UCSD-AML1 (cell line): ENCODE data around the gene GCDH.

Experiments
- DNase-seq: peaks from one replicate; lab custom pipeline; 2025; ENCODE audit not compliant: unreplicated experiment; lab: John Stamatoyannopoulos, UW

GCDH gene

DNA sequence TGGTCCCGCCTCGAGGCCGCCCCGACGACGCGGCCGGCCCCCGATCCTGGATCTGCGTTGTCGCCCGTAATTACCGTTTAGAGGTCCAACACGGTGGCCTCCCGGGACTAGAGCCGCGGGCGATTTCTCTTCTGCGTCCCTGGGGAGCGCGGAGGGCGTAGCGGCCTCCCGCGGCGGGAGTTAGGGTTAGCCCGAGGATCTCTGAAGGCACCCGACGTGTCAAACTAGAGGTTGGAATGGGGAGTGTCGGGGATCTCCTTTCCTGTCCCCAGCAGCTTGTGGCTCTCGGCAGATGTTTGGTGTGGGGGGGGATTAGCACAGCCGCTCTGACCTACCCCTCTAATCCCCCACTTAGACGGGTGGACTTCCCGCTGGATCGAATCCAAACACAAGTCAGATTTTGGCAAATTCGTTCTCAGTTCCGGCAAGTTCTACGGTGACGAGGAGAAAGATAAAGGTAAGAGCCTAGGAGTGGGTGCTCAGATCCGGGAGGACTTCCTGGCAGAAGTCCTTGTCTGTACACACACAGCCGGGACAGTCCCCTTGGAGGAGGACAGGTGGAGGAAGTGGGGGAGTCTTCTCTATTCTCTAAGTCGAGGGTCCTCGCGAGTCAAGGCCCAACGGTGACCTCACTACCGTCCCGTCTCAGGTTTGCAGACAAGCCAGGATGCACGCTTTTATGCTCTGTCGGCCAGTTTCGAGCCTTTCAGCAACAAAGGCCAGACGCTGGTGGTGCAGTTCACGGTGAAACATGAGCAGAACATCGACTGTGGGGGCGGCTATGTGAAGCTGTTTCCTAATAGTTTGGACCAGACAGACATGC, 48.0 kb downstream of the GCDH start:
- no peak for DNase-seq

DNA sequence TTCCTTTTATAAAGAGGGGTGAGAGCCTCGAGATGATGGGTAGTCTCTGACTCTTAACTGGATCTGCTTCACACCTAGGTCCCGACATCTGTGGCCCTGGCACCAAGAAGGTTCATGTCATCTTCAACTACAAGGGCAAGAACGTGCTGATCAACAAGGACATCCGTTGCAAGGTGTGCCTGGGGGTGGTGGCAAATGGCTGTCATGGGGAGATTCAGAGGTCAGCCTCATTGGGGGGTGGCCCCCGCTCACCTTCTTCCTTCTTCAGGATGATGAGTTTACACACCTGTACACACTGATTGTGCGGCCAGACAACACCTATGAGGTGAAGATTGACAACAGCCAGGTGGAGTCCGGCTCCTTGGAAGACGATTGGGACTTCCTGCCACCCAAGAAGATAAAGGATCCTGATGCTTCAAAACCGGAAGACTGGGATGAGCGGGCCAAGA, 49.0 kb downstream of the GCDH start:
- no peak for DNase-seq

- no peak for DNase-seq
Observed at GRCh38 chr19:12940897-12941296, 49.9 kb downstream of the GCDH start.

DNA sequence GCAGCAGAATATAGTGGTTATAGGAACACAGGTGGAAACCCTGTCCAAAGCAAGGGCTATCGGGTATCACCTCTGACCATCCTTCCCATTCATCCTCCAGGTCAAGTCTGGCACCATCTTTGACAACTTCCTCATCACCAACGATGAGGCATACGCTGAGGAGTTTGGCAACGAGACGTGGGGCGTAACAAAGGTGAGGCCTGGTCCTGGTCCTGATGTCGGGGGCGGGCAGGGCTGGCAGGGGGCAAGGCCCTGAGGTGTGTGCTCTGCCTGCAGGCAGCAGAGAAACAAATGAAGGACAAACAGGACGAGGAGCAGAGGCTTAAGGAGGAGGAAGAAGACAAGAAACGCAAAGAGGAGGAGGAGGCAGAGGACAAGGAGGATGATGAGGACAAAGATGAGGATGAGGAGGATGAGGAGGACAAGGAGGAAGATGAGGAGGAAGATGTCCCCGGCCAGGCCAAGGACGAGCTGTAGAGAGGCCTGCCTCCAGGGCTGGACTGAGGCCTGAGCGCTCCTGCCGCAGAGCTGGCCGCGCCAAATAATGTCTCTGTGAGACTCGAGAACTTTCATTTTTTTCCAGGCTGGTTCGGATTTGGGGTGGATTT, 52.6 kb downstream of the GCDH start:
- no peak for DNase-seq

DNA sequence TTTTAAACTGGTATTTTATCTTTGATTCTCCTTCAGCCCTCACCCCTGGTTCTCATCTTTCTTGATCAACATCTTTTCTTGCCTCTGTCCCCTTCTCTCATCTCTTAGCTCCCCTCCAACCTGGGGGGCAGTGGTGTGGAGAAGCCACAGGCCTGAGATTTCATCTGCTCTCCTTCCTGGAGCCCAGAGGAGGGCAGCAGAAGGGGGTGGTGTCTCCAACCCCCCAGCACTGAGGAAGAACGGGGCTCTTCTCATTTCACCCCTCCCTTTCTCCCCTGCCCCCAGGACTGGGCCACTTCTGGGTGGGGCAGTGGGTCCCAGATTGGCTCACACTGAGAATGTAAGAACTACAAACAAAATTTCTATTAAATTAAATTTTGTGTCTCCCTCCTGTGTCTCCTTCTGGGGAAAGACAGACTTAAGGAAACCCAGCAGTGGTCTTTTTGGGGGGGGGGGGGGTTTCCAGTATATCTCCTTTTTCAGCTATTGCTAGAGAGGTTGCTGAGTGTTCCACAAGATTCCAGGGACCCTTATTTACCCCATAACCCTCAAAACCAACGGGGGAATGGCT, 53.2 kb downstream of the GCDH start:
- no peak for DNase-seq

- peak; percentile 99 for DNase-seq
Observed at GRCh38 chr19:12945479-12946091, 54.6 kb downstream of the GCDH start, which contains the start of gene RAD23A. Gene RAD23A (plus strand): TSS chr19:12945862. CDS start chr19:12945949, 87 bp downstream.

- DNase-seq, result peak; percentile 64
Observed at GRCh38 chr19:12946092-12946721, 55.2 kb downstream of the GCDH start.

- DNase-seq, result no peak
Observed at GRCh38 chr19:12946731-12947496, 56.0 kb downstream of the GCDH start.

GRCh38 chr19:12947702-12948611, 57.0 kb downstream of the GCDH start:
- no peak for DNase-seq

- DNase-seq, result no peak
Observed at GRCh38 chr19:12948612-12949362, 57.8 kb downstream of the GCDH start.
